CD14-positive monocyte (primary cell): ENCODE results near the gene MAP3K7. TPM values are rescaled to one million over a fixed set of nuclear protein-coding genes. Genes with fewer than 3 reads are reported as not detected.

Experiments used
- DNase-seq, 3 donors: peaks; one replicate each; pipeline ENCODE4 v3.0.0-alpha.2; 2011 to 2022
- H2AFZ ChIP-seq: 2 replicates; pipeline ENCODE4 v1.6.0; 2012; ENCODE audit warnings: mild to moderate bottlenecking, low read depth, low read length, inconsistent platforms; ENCODE audit not compliant: insufficient read depth, poor library complexity, severe bottlenecking
- H3K27ac ChIP-seq, 2 donors: 1 replicate in 1 of 2; 2 replicates in 1 of 2; pipeline ENCODE4 v1.5.1; 2012 to 2013; ENCODE audit warnings: low read length in 2 of 2, control low read depth in 1 of 2, inconsistent platforms in 1 of 2, low read depth in 1 of 2, mild to moderate bottlenecking in 1 of 2
- H3K27me3 ChIP-seq, 2 donors: one replicate each; pipeline versions ENCODE4 v1.6.0 to v1.6.1; 2011 to 2013; ENCODE audit warnings: low read length in 2 of 2; ENCODE audit not compliant: control insufficient read depth in 2 of 2, insufficient read depth in 2 of 2
- H3K36me3 ChIP-seq, 2 donors: replicated peaks in 1 of 2; 1 replicate in 1 of 2; 2 replicates in 1 of 2; pipeline versions ENCODE4 v1.5.1 to v1.6.1; 2012 to 2013; ENCODE audit warnings: low read length in 2 of 2, control low read depth in 1 of 2, inconsistent platforms in 1 of 2, mild to moderate bottlenecking in 1 of 2; ENCODE audit not compliant: insufficient read depth in 2 of 2, control insufficient read depth in 1 of 2
- H3K4me1 ChIP-seq, 2 donors: 1 replicate in 1 of 2; 2 replicates in 1 of 2; pipeline versions ENCODE4 v1.5.1 to v1.6.1; 2012 to 2013; ENCODE audit warnings: low read length in 2 of 2, control low read depth in 1 of 2, inconsistent platforms in 1 of 2, mild to moderate bottlenecking in 1 of 2, moderate library complexity in 1 of 2; ENCODE audit not compliant: insufficient read depth in 2 of 2, control insufficient read depth in 1 of 2
- H3K4me2 ChIP-seq: replicated peaks from 2 replicates; pipeline ENCODE3; 2012; ENCODE audit warnings: low read length, moderate library complexity, mild to moderate bottlenecking; ENCODE audit not compliant: poor library complexity, severe bottlenecking; ENCODE audit errors: extremely low read depth
- H3K4me3 ChIP-seq, 3 experiments: fragments of 200-600 bp in 1 of 3; sonication (generic) in 1 of 3; replicated peaks in 1 of 3; 1 replicate in 2 of 3; 2 replicates in 1 of 3; pipeline ENCODE4 v1.5.1; 2011 to 2013; ENCODE audit warnings: low read length in 3 of 3, mild to moderate bottlenecking in 3 of 3, control low read depth in 2 of 3, low read depth in 2 of 3, inconsistent platforms in 1 of 3, moderate library complexity in 1 of 3
- H3K79me2 ChIP-seq: 2 replicates; pipeline ENCODE4 v1.6.0; 2012; ENCODE audit warnings: mild to moderate bottlenecking, control low read depth, inconsistent platforms, low read length, moderate library complexity; ENCODE audit not compliant: insufficient read depth
- H3K9ac ChIP-seq: 2 replicates; pipeline ENCODE4 v1.6.0; 2017; ENCODE audit warnings: low read length, mild to moderate bottlenecking; ENCODE audit not compliant: insufficient read depth, poor library complexity, severe bottlenecking
- H3K9me3 ChIP-seq, 2 donors: replicated peaks in 1 of 2; 1 replicate in 1 of 2; 2 replicates in 1 of 2; pipeline versions ENCODE4 v1.5.1 to v1.6.1; 2012 to 2013; ENCODE audit warnings: low read length in 2 of 2, control low read depth in 1 of 2; ENCODE audit not compliant: control insufficient read depth in 1 of 2, insufficient read depth in 1 of 2
- H4K20me1 ChIP-seq: 2 replicates; pipeline ENCODE4 v1.6.0; 2012; ENCODE audit warnings: mild to moderate bottlenecking, low read length, control low read depth, moderate library complexity; ENCODE audit not compliant: insufficient read depth
- H3K27ac Mint-ChIP-seq, 7 donors: one replicate each; pipeline ENCODE4 v1.8.0; 2020; ENCODE audit warnings: mild to moderate bottlenecking in 7 of 7, mixed read lengths in 7 of 7, moderate library complexity in 6 of 7, inconsistent platforms in 2 of 7
- H3K27me3 Mint-ChIP-seq, 3 donors: one replicate each; pipeline ENCODE4 v1.8.0; 2021 to 2022; ENCODE audit warnings: low read depth in 3 of 3, mild to moderate bottlenecking in 3 of 3, mixed read lengths in 3 of 3, moderate library complexity in 3 of 3, inconsistent platforms in 1 of 3
- H3K36me3 Mint-ChIP-seq, 2 donors: one replicate each; pipeline ENCODE4 v1.8.0; 2020; ENCODE audit warnings: mixed read lengths in 2 of 2, inconsistent platforms in 1 of 2, mild to moderate bottlenecking in 1 of 2
- H3K4me1 Mint-ChIP-seq: one replicate; pipeline ENCODE4 v1.8.0; 2020; ENCODE audit warnings: mild to moderate bottlenecking, mixed read lengths
- H3K4me3 Mint-ChIP-seq, 2 donors: one replicate each; pipeline ENCODE4 v1.8.0; 2020; ENCODE audit warnings: mild to moderate bottlenecking in 2 of 2, mixed read lengths in 2 of 2, moderate library complexity in 1 of 2
- H3K9me3 Mint-ChIP-seq, 7 donors: one replicate each; pipeline ENCODE4 v1.8.0; 2020 to 2022; ENCODE audit warnings: mixed read lengths in 7 of 7, mild to moderate bottlenecking in 6 of 7, moderate library complexity in 6 of 7, inconsistent platforms in 2 of 7
- WGBS: methylation state at CpG from one replicate; pipeline ENCODE4 v1.1.5; 2013; ENCODE audit warnings: missing lambda C conversion rate; ENCODE audit not compliant: insufficient coverage; 5-methylcytosine and 5-hydroxymethylcytosine counted together
- intact Hi-C, 2 donors: fragments of 100-400 bp; cut with micrococcal nuclease; formaldehyde crosslinking; loops; one replicate each; pipeline versions ENCODE4 v1.15.0 to v1.15.1; 2023
- polyA plus RNA-seq, 3 donors: library from polyadenylated mRNA; depleted of rRNA in 1 of 3; unstranded in 2 of 3; stranded (reverse) in 1 of 3; fragments of 300-500 nt in 2 of 3; fragments of >200 nt in 1 of 3; fragmentation: Illumina TruSeq in 2 of 3; gene quantifications; 1 replicate in 2 of 3; 2 replicates in 1 of 3; pipeline ENCODE4 v1.2.3, GENCODE V29; 2012 to 2021
- TF ChIP-seq, protein P1 (sequence below): fragments of 200-600 bp; IDR thresholded peaks from one replicate; pipeline ENCODE4 v1.8.0; 2022; ENCODE audit warnings: antibody characterized with exemption, mild to moderate bottlenecking

MAP3K7 gene
- polyA plus RNA-seq, 3 donors: 12.4 to 20.0 (median 15.3) TPM

- H3K79me2 ChIP-seq: peaks cover 78% of the 10 kb centered on the region
- Mint-ChIP-seq H3K4me3 (peak overlapping the region in 1 of 2 donors; percentile 18), H3K4me1 (peaks cover 32% of the 10 kb centered on the region), H3K36me3 (peaks cover 0 to 3% of the 10 kb centered on the region in 2 donors), H3K9me3 (peaks cover 0 to 2% (median 0%) of the 10 kb centered on the region in 7 donors), H3K27ac (peak overlapping the region in 2 of 7 donors; percentile 29 to 58), H3K27me3 (peaks cover 2 to 9% (median 4%) of the 10 kb centered on the region in 3 donors)
- no peak overlapping the region for H3K27ac ChIP-seq
- intact Hi-C loops: loop anchor here in 1 of 2 donors (10.0 kb wide), 1 partner anchor 749 kb away; no protein-coding TSS in a partner anchor
- peaks cover 4 to 9% of the 10 kb centered on the region in 2 donors for H3K27me3 ChIP-seq
- H3K36me3 ChIP-seq: peaks cover 0 to 1% of the 10 kb centered on the region in 2 donors
- H4K20me1 ChIP-seq: peaks cover 48% of the 10 kb centered on the region
- TF ChIP-seq, protein P1, sequence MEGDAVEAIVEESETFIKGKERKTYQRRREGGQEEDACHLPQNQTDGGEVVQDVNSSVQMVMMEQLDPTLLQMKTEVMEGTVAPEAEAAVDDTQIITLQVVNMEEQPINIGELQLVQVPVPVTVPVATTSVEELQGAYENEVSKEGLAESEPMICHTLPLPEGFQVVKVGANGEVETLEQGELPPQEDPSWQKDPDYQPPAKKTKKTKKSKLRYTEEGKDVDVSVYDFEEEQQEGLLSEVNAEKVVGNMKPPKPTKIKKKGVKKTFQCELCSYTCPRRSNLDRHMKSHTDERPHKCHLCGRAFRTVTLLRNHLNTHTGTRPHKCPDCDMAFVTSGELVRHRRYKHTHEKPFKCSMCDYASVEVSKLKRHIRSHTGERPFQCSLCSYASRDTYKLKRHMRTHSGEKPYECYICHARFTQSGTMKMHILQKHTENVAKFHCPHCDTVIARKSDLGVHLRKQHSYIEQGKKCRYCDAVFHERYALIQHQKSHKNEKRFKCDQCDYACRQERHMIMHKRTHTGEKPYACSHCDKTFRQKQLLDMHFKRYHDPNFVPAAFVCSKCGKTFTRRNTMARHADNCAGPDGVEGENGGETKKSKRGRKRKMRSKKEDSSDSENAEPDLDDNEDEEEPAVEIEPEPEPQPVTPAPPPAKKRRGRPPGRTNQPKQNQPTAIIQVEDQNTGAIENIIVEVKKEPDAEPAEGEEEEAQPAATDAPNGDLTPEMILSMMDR: no peak
- no peaks in the 10 kb centered on the region for H3K9me3 ChIP-seq
- H3K9ac ChIP-seq: no peak overlapping the region
- no peak overlapping the region for H3K4me3 ChIP-seq
- DNase-seq: no peak
- H3K4me2 ChIP-seq: peak overlapping the region; percentile 14
- H3K4me1 ChIP-seq: peaks cover 14 to 29% of the 10 kb centered on the region in 2 donors
- no peak overlapping the region for H2AFZ ChIP-seq
These were observed 2.9 kb downstream of the MAP3K7 start for GRCh38 chr6:90583836-90584481.

DNA sequence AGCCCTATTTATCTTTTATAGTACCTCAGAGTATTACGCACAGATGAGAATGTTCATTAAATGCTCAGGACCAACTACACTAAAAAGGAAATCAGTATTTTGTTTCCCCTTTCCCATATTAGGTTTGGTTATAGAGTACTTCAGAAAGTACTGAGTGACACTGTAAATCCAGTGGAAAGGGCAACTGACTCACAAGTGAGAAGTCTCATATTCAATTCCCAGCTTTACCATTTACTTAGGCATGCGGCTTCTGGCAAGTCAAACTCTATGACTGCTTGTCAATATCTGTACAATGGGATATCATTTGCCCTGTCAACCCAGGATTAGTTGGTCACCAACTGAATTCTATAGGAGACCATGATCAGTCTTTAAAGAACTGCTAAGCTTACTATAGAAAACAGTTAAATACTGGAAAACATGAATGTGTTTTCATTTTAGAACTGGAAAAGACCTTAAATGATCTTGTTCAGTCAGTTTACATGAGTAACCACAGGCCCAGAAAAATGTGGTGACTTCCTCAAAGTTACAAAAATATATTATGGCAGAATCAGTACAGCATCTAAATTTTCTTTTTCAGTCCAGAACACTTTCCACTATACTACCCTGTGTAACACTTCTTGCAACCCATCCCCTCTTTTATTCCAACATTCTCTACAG lies 3.6 kb downstream of the MAP3K7 start:
- Histone ChIP-seq H3K27ac (no peak overlapping the region), H3K4me2 (no peak overlapping the region), H3K36me3 (peaks cover 0 to 8% of the 10 kb centered on the region in 2 donors), H3K27me3 (peaks cover 2 to 6% of the 10 kb centered on the region in 2 donors), H3K4me1 (peaks cover 14 to 29% of the 10 kb centered on the region in 2 donors), H4K20me1 (peaks cover 55% of the 10 kb centered on the region), H3K4me3 (no peak overlapping the region), H3K79me2 (peaks cover 84% of the 10 kb centered on the region), H3K9ac (no peak overlapping the region), H3K9me3 (no peaks in the 10 kb centered on the region), H2AFZ (no peak overlapping the region)
- DNase-seq: no peak
- TF ChIP-seq, protein P1: no peak
- Mint-ChIP-seq H3K27ac (peak overlapping the region in 1 of 7 donors; percentile 58), H3K36me3 (peaks cover 0 to 3% of the 10 kb centered on the region in 2 donors), H3K27me3 (peaks cover 2 to 3% (median 2%) of the 10 kb centered on the region in 3 donors), H3K9me3 (peaks cover 0 to 2% (median 0%) of the 10 kb centered on the region in 7 donors), H3K4me1 (peaks cover 32% of the 10 kb centered on the region), H3K4me3 (peak overlapping the region in 1 of 2 donors; percentile 18)
- intact Hi-C loops: loop anchor here in 1 of 2 donors (10.0 kb wide), 1 partner anchor 749 kb away; no protein-coding TSS in a partner anchor
- no CpG with 5 or more reads among the region's 2 CpGs for WGBS
